HG03571 (cell line): ENCODE results near the gene NSD1.
A peak's percentile ranks its signal among the peaks of the same experiment; 100 is the strongest.

Source experiments
- ATAC-seq: cut with Tn5 transposase; IDR thresholded peaks from one replicate; pipeline ENCODE4 v1.9.1; 2021; ENCODE audit not compliant: unreplicated experiment

NSD1 gene

DNA sequence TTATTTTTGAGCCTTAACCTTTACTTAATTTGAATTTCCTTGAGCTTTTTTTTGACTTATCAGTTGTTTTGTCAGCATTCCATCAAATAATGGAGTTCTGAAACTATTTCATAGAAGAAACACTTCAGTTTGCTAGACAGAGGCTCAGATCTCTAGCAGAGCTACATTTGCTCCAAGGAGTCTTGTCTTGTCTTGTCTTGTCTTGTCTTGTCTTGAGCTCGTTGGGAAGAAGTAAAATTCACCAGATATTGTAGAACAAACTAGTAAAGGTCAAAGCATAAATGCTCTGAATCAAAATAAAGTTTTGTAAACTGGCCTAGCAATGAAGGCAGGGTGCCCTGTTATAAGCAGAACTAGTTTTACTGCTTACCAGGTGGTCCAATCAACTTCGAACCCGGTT, 136.4 kb downstream of the NSD1 start:
- ATAC-seq, result no peak

DNA sequence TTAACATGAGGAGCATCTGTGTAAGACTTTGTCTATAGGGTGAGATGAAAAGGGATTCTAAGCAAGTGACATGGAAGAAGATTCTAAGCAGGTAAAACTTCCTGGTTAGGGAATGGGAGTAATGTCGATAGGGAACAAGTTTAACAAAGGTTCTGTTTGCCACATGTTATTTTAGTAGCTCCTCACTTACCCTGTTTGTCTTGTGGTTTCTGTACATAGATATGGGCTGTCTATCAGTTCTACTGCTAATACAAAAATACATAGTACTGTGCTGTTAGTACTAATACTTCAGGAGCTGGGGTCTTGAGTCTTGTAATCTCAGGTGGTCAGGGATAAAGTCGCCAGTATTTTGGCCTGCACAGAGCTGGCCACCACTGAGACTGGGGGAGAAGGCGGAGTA, 137.1 kb downstream of the NSD1 start:
- no peak for ATAC-seq

DNA sequence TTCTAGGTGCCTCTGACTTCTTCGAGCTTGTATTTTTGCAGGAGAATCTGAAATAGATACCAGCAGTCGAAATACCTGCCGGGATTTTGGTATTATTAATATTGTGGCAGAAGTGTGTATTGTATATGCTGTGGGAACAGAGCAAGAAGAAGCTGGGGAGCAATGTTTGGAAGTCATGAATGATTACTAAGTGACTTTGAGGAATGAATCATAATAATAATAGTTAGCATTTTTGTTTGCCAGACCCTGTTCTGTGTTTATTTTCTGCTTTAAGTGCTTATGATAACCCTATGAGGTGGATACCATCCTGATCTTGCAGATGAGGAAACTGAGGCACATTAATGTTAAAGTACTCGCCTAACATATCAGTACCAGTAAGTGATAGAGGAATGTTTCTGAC, 137.5 kb downstream of the NSD1 start:
- no peak for ATAC-seq

DNA sequence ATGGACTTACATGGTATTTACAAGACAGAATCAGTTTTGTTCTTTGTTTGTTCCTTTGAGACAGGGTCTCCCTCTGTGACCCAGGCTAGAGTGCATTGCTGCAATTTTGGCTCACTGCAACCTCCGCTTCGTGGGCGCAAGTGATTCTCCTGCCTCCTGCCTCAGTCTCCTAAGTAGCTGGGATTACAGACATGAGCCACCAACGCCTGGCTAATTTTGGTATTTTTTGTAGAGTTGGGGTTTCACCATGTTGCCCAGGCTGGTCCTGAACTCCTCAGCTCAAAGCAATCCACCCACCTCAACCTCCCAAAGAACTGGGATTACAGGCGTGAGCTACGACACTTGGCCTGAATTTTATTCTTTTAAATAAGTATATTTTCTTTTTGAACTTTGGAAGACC, 142.3 kb downstream of the NSD1 start:
- ATAC-seq, result no peak

DNA sequence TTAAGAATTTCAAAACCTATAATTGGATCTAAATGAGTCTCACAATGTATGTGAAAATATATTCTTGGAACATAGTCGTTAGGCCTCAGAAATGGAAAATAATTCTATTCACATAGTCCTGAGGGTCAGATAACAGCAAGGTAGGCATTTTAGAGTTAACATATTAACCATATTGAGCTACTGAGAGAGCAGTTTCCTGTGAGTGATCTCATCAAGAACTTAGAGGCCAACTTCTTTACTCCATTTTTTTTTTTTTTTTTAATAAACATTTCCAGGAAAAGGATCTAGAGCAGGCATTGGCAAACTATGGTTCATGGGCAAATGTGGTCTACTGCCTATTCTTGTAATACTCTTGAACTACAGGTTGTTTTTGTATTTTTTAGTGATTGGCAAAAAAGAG, 143.3 kb downstream of the NSD1 start:
- no peak for ATAC-seq

DNA sequence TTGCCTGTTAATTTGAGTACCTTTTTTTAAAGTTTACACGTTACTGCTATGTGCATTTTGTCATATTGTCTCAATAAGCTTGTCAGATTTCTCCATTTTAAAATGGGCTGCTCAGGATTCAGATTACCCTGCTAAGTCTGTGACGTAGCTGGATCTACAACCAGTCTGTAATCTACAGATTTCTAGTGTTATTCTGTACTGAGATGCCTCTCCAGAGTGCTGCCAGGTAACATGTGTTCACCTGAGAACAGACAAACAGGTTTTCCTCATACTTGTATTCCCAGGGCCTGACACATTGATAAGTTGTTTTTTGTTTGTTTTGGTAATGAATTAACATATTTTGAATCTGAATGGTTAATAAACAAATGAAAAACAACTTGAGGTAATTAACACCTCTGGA, 154.6 kb downstream of the NSD1 start:
- ATAC-seq, result no peak

DNA sequence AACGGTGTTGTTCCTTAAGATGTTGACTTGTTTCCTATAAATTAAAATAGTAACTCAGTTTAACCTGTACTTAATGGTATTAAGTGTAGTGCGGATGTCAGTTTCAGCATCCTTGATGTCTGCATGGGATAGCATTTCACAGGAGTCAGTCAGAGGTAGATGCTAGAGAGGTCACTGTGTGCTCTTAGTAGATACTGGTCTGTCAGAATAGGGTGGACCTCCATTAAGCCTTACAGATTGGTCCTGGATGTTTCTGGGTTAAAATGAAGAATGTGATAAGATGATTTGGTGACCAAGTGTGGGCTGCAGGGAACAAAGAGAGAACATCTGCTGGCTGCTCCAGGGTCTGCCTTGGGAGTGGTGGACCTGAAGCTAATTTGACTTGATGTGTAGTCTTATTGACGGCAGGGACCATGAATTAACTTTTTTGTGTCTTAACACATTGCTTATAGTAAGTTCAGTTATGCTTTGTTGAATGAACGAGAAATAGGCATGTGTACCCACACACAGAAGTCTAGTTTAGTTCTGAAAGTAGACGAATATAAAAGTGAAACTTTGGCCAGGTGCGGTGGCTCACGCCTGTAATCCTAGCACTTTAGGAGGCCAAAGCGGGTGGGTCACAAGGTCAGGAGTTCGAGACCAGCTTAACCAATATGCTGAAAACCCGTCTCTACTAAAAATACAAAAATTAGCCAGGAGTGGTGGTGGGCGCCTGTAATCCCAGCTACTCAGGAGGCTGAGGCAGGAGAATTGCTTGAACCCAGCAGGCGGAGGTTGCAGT, 157.4 kb downstream of the NSD1 start:
- ATAC-seq, result no peak

DNA sequence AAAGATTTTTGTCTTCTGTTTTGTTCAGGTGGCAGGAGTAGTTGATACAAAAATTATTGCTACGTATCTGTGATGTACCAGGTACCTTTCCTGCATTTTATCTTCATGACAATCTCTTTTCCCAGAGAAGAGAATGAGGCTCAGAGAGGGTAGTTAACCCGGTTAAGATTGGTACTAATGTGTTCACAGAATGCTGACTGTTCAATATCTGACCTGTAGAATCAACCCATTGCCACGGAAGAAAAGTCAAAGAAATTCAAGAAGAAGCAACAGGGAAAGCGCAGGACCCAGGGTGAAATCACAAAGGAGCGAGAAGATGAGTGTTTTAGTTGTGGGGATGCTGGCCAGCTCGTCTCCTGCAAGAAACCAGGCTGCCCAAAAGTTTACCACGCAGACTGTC, 158.2 kb downstream of the NSD1 start:
- no peak for ATAC-seq

DNA sequence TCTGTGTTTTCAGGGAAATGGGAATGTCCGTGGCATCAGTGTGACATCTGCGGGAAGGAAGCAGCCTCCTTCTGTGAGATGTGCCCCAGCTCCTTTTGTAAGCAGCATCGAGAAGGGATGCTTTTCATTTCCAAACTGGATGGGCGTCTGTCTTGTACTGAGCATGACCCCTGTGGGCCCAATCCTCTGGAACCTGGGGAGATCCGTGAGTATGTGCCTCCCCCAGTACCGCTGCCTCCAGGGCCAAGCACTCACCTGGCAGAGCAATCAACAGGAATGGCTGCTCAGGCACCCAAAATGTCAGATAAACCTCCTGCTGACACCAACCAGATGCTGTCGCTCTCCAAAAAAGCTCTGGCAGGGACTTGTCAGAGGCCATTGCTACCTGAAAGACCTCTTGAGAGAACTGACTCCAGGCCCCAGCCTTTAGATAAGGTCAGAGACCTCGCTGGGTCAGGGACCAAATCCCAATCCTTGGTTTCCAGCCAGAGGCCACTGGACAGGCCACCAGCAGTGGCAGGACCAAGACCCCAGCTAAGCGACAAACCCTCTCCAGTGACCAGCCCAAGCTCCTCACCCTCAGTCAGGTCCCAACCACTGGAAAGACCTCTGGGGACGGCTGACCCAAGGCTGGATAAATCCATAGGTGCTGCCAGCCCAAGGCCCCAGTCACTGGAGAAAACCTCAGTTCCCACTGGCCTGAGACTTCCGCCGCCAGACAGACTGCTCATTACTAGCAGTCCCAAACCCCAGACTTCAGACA, 160.4 kb downstream of the NSD1 start:
- no peak for ATAC-seq

DNA sequence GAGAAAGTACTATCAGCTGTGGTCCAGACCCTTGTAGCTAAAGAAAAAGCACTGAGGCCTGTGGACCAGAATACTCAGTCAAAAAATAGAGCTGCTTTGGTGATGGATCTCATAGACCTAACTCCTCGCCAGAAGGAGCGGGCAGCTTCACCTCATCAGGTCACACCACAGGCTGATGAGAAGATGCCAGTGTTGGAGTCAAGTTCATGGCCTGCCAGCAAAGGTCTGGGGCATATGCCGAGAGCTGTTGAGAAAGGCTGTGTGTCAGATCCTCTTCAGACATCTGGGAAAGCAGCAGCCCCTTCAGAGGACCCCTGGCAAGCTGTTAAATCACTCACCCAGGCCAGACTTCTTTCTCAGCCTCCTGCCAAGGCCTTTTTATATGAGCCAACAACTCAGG, 161.1 kb downstream of the NSD1 start:
- no peak for ATAC-seq

DNA sequence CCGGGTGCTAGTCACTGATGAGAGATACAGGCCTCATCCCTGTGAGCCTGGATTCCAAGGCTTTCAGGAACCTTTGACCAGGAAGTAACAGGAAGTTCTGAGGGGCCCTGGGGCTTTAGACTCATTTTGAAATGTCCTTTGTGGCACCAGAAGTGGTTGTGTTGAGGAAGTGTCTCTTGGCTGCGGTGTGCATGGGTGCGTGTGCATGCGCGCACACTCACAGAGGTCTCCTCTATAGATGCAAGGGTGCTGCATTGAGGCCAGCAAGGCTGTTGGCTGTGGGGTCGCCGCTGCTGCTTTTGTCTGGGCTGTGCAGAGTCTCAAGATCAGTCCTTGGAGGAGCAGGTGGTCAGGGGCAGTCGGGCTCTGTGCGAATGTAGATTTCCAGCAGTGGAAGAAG, 162.4 kb downstream of the NSD1 start:
- ATAC-seq, result no peak

DNA sequence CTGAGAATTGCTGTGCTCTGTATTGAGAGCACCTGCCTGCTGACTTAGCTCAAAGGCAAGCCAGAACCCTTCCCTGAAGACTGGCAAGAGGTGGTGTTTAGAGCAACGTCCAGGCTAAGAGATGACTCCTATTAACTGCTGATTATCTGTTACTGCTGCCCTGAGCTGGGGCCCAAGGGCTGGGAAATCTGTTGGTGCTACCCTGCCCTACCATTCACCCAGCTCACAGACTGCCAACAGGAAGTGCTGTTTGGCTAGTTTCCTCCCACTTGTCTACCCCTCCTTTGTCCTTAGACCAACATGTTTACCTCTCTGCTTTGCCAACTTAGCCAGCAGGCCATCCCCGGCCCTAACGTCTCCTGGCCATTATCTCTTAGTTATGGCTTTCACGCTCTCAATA, 163.0 kb downstream of the NSD1 start:
- ATAC-seq, result no peak

DNA sequence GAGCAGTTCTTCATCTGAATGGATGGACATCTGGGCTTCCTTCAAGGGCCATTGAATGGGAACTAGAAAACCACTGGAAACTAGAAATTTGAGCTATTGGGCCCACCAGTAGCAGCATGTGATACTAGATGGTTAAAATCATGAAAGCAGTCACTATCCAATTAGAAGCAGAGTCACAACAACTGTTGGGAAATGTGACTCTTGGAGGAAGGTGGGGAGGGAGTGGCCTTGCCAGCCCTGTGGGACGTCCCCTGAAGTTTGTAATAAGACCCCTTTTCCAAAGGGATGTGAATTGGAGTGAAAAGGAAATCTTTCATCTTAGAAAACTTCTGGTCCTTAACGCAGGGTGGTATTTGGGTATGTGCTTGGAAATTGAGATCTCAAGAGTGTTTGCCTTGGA, 164.3 kb downstream of the NSD1 start:
- no peak for ATAC-seq

DNA sequence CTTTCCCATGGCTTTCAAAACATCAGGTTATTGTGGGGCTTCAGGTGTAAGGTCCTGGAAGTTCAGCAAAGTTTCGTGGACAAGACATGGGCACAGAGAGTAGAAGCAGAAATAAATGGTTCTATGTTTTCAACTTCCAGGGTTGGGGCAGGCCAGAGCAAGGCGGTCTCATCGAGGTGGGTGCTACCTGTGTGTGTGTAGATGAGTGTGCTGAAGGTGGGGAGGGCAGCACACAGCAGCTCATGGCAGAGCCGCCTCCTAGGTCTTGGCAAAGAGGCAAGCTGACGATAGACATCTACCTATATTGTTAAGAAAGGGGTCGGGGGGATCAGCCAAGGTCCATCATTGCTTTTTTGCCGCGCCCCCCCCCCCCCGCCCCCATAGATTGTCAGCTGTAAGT, 166.1 kb downstream of the NSD1 start:
- ATAC-seq, result no peak

DNA sequence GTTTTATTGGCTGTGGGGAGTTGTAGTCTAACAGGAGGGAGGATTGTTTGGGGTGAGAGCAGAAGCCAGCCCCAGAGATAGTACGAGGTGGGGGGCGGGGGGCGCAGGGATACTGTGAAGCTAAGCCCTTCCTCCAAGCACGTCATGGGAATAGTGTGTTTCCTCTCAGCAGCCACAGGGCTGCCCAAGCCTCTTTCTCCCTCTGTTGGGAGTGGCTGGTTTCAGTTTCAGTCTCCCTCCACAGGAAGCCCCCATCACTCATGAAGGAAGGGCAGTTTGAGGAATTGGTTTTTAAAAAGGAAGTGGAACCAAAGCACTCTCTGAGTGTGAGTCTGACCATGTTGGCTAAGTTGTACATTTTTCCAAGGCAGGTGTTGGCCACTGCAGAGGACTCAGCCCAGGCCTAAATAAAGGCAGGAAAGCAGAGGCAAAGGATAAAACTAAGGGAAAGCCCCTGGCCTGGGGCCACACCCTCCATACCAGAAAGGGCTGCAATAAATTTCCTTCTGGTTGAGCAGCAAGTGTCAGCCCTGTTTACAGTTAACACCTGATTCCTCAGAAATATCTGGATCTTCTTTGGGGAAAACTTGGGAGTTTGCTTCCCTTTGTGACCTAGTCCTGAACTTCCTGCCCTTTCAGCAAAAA, 166.8 kb downstream of the NSD1 start:
- ATAC-seq, result peak; percentile 39

DNA sequence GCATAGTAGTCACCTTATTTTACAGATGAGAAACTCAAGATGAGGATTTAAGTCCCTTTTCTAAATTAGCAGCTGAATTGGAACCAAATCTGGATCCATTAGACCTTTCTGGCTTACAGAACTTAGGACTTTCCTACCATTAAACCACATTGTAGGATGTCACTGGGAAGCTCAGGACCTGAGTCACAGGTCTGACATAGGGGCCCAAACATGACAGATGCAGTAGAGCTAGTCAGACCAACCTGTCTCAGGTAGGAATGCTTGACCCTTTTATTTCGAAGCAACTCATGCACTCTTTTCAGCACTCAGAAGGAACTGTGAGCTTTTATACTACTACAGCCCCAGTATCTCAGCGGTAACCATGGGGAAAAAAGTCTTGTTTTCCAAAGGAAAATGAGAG, 167.4 kb downstream of the NSD1 start:
- ATAC-seq, result no peak

DNA sequence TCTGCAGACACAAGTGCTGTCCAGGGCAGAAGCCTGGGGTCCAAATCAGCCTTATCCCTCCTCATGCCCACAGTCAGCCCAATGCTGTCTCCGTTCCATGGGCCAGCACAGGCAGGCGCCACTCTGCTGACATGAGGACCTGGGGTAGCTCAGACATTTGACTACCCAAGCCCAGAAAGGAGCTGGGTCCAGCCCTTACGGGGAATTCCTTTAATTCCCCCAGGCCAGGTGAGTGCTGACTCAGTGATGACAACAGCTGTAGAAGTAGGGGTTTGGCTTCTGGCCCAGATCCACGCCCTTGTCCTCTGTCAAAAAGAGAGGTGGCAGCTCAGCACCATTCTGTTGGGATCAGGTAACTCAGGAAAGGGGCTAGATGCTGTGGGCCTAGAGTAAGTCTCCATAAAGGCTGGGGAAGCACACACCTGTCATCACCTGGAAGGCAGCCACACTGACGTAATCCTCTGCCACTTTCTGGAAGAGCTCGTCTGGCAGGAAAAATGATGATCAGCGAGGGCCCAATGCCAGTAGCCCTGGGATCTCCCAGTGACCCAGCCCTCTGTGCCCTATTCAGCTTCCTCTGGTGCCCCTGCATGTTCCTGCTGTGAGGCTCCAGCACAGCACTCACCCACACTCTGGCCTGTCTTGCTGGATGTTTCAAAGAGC, 168.1 kb downstream of the NSD1 start:
- no peak for ATAC-seq

DNA sequence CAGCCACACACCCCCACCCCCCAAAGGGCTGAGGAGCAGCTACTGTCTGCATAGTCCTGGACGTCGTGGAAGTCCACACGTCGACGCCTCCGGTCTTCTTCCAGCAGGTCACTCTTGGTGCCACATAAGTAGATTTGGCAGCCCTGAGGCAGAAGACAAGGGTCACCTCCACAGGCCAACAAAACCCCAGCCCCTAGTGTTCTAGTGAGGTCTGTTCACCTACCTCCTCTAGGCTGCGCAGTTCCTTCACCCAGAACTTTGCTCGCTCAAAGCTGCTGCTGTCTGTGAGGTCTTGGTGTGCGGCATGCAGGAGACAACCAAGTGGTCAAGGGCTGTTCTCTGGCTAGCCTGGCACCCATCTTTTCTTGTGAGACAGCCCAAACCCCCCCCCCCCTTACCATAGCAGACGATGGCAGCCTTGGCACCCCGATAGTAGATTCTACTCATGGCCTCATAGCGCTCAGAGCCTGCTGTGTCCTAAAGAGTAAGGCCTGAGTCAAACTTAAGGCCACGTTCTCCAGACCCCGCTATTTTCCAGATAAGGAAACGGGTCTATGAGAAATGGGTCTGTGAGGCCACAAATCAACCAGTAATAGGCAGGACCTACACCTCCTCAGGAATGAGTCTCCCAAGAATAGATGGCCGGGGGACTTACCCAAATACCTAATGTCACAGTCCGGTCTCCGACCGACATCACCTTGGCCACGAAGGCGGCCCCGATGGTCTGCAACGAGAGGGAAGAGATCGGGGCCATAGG, 169.0 kb downstream of the NSD1 start:
- no peak for ATAC-seq

DNA sequence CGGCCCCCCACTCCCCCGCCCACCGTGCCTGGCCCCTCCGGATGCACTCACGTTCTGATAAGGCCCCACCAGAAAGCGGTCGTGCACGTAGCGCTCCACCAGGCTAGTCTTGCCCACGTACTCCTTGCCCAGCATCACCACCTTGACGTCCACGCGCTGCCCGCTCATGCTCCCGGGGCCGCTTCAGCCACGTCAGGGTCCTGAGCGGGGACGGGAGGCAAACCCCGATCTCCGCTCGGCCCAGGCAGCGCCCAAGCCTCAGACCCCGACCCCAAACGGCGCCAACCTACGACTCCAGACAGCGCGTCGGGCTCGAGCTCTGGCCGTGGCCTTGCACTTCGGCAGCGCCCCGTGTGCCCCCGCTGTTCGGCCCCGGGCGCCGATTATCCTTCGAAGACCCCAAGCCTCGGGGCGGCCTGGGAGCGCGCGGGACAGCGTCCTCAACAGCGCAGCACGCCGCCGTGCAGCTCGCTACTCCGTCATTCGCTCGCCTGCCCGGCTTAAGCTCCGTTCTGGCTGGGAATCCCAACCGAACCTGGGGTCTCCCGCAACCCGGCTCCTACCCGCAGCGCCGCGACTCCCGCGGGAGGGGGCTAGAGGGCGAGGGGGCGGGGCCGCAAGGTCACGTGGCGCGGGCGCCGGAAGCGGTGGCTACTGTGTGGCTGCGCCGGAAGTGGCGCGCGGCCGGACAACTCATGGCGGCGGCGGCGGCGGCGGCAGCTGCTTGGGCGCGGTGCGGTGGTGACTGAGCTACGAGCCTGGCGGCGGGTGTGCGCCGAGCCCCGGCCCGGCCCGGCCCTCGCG, 169.8 kb downstream of the NSD1 start, which contains the start of the genes PRELID1 and RAB24:
PRELID1 (plus strand) TSS at position 679 of the 804 bp plus-strand sequence. CDS start 187 bp downstream, outside the sequence.
RAB24 (minus strand) TSS at position 599 of the 804 bp plus-strand sequence; CDS start at position 168, 431 bp downstream.
- ATAC-seq, result peak; percentile 48

DNA sequence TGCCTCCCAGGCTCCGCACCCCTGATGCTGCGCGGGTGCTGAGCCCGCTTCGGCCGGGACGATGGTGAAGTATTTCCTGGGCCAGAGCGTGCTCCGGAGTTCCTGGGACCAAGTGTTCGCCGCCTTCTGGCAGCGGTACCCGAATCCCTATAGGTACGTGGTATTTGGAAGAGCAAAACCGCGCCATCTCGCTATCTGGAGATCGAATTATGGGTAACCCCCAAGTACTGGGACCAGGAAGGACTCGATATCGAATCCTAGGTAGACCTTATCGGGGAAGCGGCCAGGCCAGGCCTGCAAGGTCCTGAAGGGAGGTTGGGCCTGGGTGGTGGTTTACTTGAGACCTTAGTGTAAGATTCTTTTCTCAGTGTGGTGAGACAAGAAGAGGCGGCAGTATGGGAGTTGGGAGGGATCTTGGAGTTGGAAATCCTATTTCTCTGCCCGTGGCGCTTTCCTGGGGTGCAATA, 170.4 kb downstream of the NSD1 start:
- peak; percentile 12 for ATAC-seq
